Ovary (tissue), 3 donors: Measurements from ENCODE around the gene SLC45A2.

Source experiments
- EP300 ChIP-seq: sonication (generic); formaldehyde crosslinking; IDR thresholded peaks from one replicate; pipeline ENCODE4 v1.6.1; 2017; ENCODE audit warnings: antibody characterized with exemption
- POLR2A ChIP-seq: fragments of 450-650 bp; IDR thresholded peaks from one replicate; pipeline ENCODE4 v1.6.1; 2017; ENCODE audit warnings: antibody characterized with exemption, mild to moderate bottlenecking, moderate library complexity
- TF ChIP-seq, protein P1 (sequence below), 3 donors: fragments of 450-650 bp in 2 of 3; fragments of 200-600 bp in 1 of 3; IDR thresholded peaks; one replicate each; pipeline versions ENCODE4 v1.5.1 to v1.8.0; 2016 to 2022; ENCODE audit warnings: antibody characterized with exemption in 3 of 3, mild to moderate bottlenecking in 1 of 3
- donor health status: DM: no; HTN: no; CAD: no.

DNA sequence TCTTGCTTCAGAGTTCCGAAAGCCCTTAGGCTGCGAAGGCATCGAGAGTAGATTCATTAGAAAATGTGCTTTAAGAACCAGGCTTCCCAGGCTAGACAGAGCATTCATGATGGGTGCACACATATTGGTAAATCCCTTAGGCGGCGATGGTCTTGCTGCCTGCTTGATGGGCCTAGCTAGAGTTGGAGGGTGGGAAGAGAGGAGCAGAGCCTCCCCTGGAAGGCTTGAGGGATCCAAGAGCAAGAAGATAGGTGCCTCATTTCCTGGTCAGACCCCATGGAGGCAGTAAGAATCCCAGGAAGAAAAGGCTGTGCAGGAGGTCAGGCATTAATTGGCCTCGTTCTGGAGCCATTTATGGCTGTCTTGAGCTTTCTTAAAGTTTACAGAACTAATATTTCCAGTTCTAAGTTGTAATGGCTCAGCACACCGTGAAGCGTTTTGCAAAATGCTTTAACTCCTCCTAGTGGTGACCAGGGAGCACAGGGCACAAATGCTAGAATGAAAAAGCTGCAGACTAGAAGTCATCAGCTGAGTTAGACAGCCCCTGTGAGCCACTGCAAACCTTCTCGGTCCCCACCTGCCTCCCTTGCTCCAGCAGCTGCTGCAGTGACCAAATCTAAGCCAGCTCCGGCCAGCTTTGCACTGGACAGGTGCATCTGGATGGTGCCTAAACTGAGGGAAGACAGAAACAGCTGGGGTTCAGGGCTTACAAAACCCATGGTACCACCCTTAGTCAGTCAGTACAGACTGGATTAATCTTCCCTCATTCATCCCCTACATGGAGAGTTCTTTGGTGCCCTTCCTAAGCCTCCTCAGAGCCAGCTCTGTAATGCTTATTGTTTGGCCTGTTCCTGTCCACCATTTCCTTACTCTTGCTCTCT is 14.7 kb downstream of the SLC45A2 start:
- TF ChIP-seq, protein P1, sequence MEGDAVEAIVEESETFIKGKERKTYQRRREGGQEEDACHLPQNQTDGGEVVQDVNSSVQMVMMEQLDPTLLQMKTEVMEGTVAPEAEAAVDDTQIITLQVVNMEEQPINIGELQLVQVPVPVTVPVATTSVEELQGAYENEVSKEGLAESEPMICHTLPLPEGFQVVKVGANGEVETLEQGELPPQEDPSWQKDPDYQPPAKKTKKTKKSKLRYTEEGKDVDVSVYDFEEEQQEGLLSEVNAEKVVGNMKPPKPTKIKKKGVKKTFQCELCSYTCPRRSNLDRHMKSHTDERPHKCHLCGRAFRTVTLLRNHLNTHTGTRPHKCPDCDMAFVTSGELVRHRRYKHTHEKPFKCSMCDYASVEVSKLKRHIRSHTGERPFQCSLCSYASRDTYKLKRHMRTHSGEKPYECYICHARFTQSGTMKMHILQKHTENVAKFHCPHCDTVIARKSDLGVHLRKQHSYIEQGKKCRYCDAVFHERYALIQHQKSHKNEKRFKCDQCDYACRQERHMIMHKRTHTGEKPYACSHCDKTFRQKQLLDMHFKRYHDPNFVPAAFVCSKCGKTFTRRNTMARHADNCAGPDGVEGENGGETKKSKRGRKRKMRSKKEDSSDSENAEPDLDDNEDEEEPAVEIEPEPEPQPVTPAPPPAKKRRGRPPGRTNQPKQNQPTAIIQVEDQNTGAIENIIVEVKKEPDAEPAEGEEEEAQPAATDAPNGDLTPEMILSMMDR (IDR thresholded peaks at IDR 0.05) = peak in 2 of 3 donors; percentile 16 to 18
- no peak for TF ChIP-seq POLR2A
- no peak for TF ChIP-seq EP300
